GM12878 (cell line): ENCODE results near the gene RO60. TPM values are rescaled to one million over a fixed set of nuclear protein-coding genes. Genes with fewer than 3 reads are reported as not detected.

Experiments used
- ATAC-seq: fragments of 200-7000 bp; cut with Tn5 transposase; 3 replicates; pipeline ENCODE4 v1.9.1; 2020; ENCODE audit warnings: mild to moderate bottlenecking, moderate library complexity
- BruUV-seq: library from RNA; stranded (reverse); fragments of 400-500 nt; replicated peaks from 2 replicates; lab custom pipeline; 2021; lab: Mats Ljungman, UMichigan
- CTCF ChIA-PET: fragments of 300-600 bp; sonication (Branson Sonifier 250); formaldehyde crosslinking; extraction: SDS; loops from one replicate; lab custom pipeline; 2021; ENCODE audit warnings: inconsistent platforms; lab: Yijun Ruan, JAX
- POLR2A ChIA-PET: fragments of 350-600 bp; formaldehyde crosslinking; extraction: SDS; loops from one replicate; lab custom pipeline; 2021; ENCODE audit warnings: inconsistent platforms; lab: Charles Lee
- RAD21 ChIA-PET: fragments of 300-600 bp; sonication (Branson Sonifier 250); formaldehyde crosslinking; loops from one replicate; lab custom pipeline; 2023; ENCODE audit warnings: antibody characterized with exemption; ENCODE audit not compliant: unreplicated experiment; lab: Charles Lee
- SMC1A ChIA-PET: fragments of 300-600 bp; sonication (Branson Sonifier 250); formaldehyde crosslinking; loops from one replicate; lab custom pipeline; 2023; ENCODE audit not compliant: unreplicated experiment, uncharacterized antibody; lab: Charles Lee
- DNase-seq: peaks from one replicate; pipeline ENCODE4 v3.0.0-alpha.2; 2011; ENCODE audit warnings: low read depth, low spot score
- FAIRE-seq: peaks from 3 replicates; lab custom pipeline; 2011; peaks lifted over from hg19 to GRCh38; lab: Jason Lieb, UNC
- H2AFZ ChIP-seq: 2 replicates; pipeline ENCODE4 v1.6.0; 2011; ENCODE audit warnings: low read depth, low read length, control low read depth; ENCODE audit not compliant: control insufficient read depth
- H3K27ac ChIP-seq: 2 replicates; pipeline ENCODE4 v1.5.1; 2011; ENCODE audit warnings: control low read depth; ENCODE audit not compliant: control insufficient read depth, insufficient read depth
- H3K27me3 ChIP-seq, 2 experiments: replicated peaks in 1 of 2; 2 replicates each; pipeline versions ENCODE4 v1.6.0 to v1.6.1; 2011; ENCODE audit warnings: low read length in 1 of 2; ENCODE audit not compliant: control insufficient read depth in 2 of 2, insufficient read depth in 2 of 2
- H3K36me3 ChIP-seq, 2 experiments: 2 replicates each; pipeline ENCODE4 v1.5.1; 2011; ENCODE audit warnings: low read length in 1 of 2; ENCODE audit not compliant: control insufficient read depth in 2 of 2, insufficient read depth in 2 of 2
- H3K4me1 ChIP-seq: 2 replicates; pipeline ENCODE4 v1.6.1; 2011; ENCODE audit warnings: mild to moderate bottlenecking, low read length, moderate library complexity, mixed read lengths; ENCODE audit not compliant: control insufficient read depth, insufficient read depth
- H3K4me2 ChIP-seq: 2 replicates; pipeline ENCODE4 v1.6.0; 2011; ENCODE audit warnings: control low read depth; ENCODE audit not compliant: control insufficient read depth, insufficient read depth
- H3K4me3 ChIP-seq: fragments of 200-600 bp; sonication (generic); 2 replicates; pipeline ENCODE4 v1.5.1; 2016
- H3K79me2 ChIP-seq: 2 replicates; pipeline ENCODE4 v1.6.0; 2011; ENCODE audit warnings: low read length; ENCODE audit not compliant: control insufficient read depth, insufficient read depth
- H3K9ac ChIP-seq: 2 replicates; pipeline ENCODE4 v1.8.0; 2011; ENCODE audit warnings: low read length, control low read depth, mixed read lengths; ENCODE audit not compliant: control insufficient read depth, insufficient read depth
- H3K9me3 ChIP-seq: replicated peaks from 3 replicates; pipeline ENCODE4 v1.5.1; 2011; ENCODE audit warnings: mild to moderate bottlenecking, low read length; ENCODE audit not compliant: control insufficient read depth, insufficient read depth
- H4K20me1 ChIP-seq: 2 replicates; pipeline ENCODE4 v1.6.0; 2011; ENCODE audit not compliant: control insufficient read depth, insufficient read depth
- ATF3 ChIP-seq: IDR thresholded peaks from 2 replicates; pipeline ENCODE4 v1.6.1; 2011; ENCODE audit warnings: low read depth, mild to moderate bottlenecking, low read length, moderate library complexity, borderline replicate concordance; ENCODE audit errors: extremely low read depth
- CBFB ChIP-seq: IDR thresholded peaks from 2 replicates; pipeline ENCODE4 v1.6.1; 2016; ENCODE audit warnings: antibody characterized with exemption, low read depth
- CEBPB ChIP-seq, 2 experiments: fragments of 150-350 bp in 1 of 2; IDR thresholded peaks; 2 replicates each; pipeline ENCODE4 v1.6.1; 2012 to 2014; ENCODE audit warnings: low read depth in 2 of 2, low read length in 2 of 2, borderline replicate concordance in 1 of 2, inconsistent platforms in 1 of 2
- DPF2 ChIP-seq: fragments of 450-650 bp; IDR thresholded peaks from 2 replicates; pipeline ENCODE4 v1.6.1; 2017; ENCODE audit warnings: mild to moderate bottlenecking
- E2F4 ChIP-seq: IDR thresholded peaks from 2 replicates; pipeline ENCODE4 v1.6.1; 2012; ENCODE audit warnings: low read depth, low read length, improper control_type of control experiment
- EP300 ChIP-seq, 2 experiments: fragments of 150-350 bp in 1 of 2; IDR thresholded peaks; 2 replicates each; pipeline ENCODE4 v1.6.1; 2011 to 2012; ENCODE audit warnings: low read depth in 2 of 2, low read length in 2 of 2, borderline replicate concordance in 1 of 2, improper control_type of control experiment in 1 of 2, inconsistent platforms in 1 of 2; ENCODE audit not compliant: control insufficient read depth in 1 of 2
- FOXK2 ChIP-seq: fragments of 450-650 bp; IDR thresholded peaks from 2 replicates; pipeline ENCODE4 v1.6.1; 2017; ENCODE audit warnings: mild to moderate bottlenecking, moderate library complexity
- GABPA ChIP-seq: IDR thresholded peaks from 2 replicates; pipeline ENCODE4 v1.6.1; 2014; ENCODE audit warnings: antibody characterized with exemption, low read depth, mild to moderate bottlenecking, inconsistent platforms
- PKNOX1 ChIP-seq: fragments of 450-650 bp; IDR thresholded peaks from 2 replicates; pipeline ENCODE4 v1.6.1; 2016; ENCODE audit warnings: mild to moderate bottlenecking
- POLR2AphosphoS2 ChIP-seq: IDR thresholded peaks from 2 replicates; pipeline ENCODE4 v1.6.1; 2011; ENCODE audit warnings: low read depth, mild to moderate bottlenecking, low read length, improper control_type of control experiment, moderate library complexity
- RB1 ChIP-seq: fragments of 450-650 bp; formaldehyde crosslinking; IDR thresholded peaks from 2 replicates; pipeline ENCODE4 v1.6.1; 2017; ENCODE audit warnings: mild to moderate bottlenecking, borderline replicate concordance
- RFX5 ChIP-seq: IDR thresholded peaks from 2 replicates; pipeline ENCODE4 v1.6.1; 2011; ENCODE audit warnings: low read depth, low read length, improper control_type of control experiment
- SKIL ChIP-seq: fragments of 450-650 bp; IDR thresholded peaks from 2 replicates; pipeline ENCODE4 v1.6.1; 2017; ENCODE audit warnings: mild to moderate bottlenecking, low read depth, inconsistent platforms; ENCODE audit not compliant: poor library complexity, severe bottlenecking
- SMAD1 ChIP-seq: fragments of 450-650 bp; IDR thresholded peaks from 2 replicates; pipeline ENCODE4 v1.6.1; 2018; ENCODE audit warnings: mild to moderate bottlenecking, low read depth; ENCODE audit not compliant: partially characterized antibody
- ZBED1 ChIP-seq: IDR thresholded peaks from 2 replicates; pipeline ENCODE4 v1.6.1; 2016; ENCODE audit warnings: borderline replicate concordance
- ZNF217 ChIP-seq: fragments of 450-650 bp; IDR thresholded peaks from 2 replicates; pipeline ENCODE4 v1.6.1; 2017; ENCODE audit warnings: antibody characterized with exemption, mild to moderate bottlenecking
- WGBS: methylation state at CpG from one replicate; pipeline ENCODE4 v1.1.6; 2016; ENCODE audit warnings: low lambda C conversion rate; ENCODE audit not compliant: insufficient replicate concordance, insufficient coverage; ENCODE audit errors: missing lambda C conversion rate; 5-methylcytosine and 5-hydroxymethylcytosine counted together
- in situ Hi-C: fragments of 300-500 bp; cut with MboI; formaldehyde crosslinking; loops from 9 replicates; pipeline ENCODE4 v1.14.3; 2018; ENCODE audit warnings: mixed read lengths
- intact Hi-C: fragments of 100-400 bp; cut with micrococcal nuclease; formaldehyde crosslinking; loops from one replicate; pipeline ENCODE4 v1.14.2; 2022; ENCODE audit not compliant: unreplicated experiment
- polyA plus RNA-seq, 11 experiments: library from polyadenylated mRNA; depleted of rRNA in 4 of 11; unstranded in 6 of 11; stranded (reverse) in 5 of 11; fragments of >200 nt; fragmentation: Nextera tagmentation in 4 of 11; fragmentation: Illumina TruSeq in 1 of 11; extraction: Ambion mirVana in 4 of 11; extraction: Trizol in 1 of 11; gene quantifications; 1 replicate in 1 of 11; 2 replicates in 10 of 11; pipeline versions ENCODE4 v1.2.1 to v1.2.3, GENCODE V29; 2011 to 2016; ENCODE audit warnings: inconsistent platforms in 2 of 11, missing spikeins in 2 of 11, low read depth in 1 of 11
- total RNA-seq, 4 experiments: library from RNA; depleted of rRNA in 3 of 4; stranded (reverse); fragments of >200 nt in 3 of 4; fragmentation: Illumina TruSeq in 1 of 4; extraction: Trizol in 1 of 4; gene quantifications; 2 replicates each; pipeline versions ENCODE4 v1.2.1 to v1.2.3, GENCODE V29; 2013 to 2021

The RO60 gene
- total and polyA plus RNA-seq, 10 of the 15 experiments (the other 5 are each of a cell fraction or from before 2014, with no cell fraction given): 21.1 to 143 (median 83.1) TPM

- TF ChIP-seq SKIL: no peak
Observed at GRCh38 chr1:193104907-193105820, 45.8 kb downstream of the RO60 start, which contains the start of gene GLRX2 (continued).

GRCh38 chr1:193105821-193106177 lies 46.4 kb downstream of the RO60 start:
- DNase-seq (no peak), FAIRE-seq (no peak), ATAC-seq (no peak)
- BruUV-seq: no TSS peak
- H3K4me2 ChIP-seq: peak overlapping the region; percentile 75
- WGBS: 38% methylated on average over 4 of the region's 4 CpGs
- H3K9me3 ChIP-seq: no peaks in the 10 kb centered on the region
- no peaks in the 10 kb centered on the region for H4K20me1 ChIP-seq
- peak overlapping the region; percentile 87; the same call in 1 of the 2 replicates for H3K4me3 ChIP-seq
- intact Hi-C loops (loop anchor here (1.0 to 5.0 kb wide), 3 partner anchors 17 to 48 kb away; partner anchors contain the start of genes CDC73, RO60 and UCHL5), in situ Hi-C loops (no loop called here)
- CTCF ChIA-PET: interaction anchor here (1.3 to 3.1 kb wide), 5 partner anchors 17 to 86 kb away, joined by 3 to 12 read pairs (median 5); partner anchors contain the start of genes RO60 and UCHL5
- H3K4me1 ChIP-seq: no peaks in the 10 kb centered on the region
- no peaks in the 10 kb centered on the region for H3K27me3 ChIP-seq
- peak overlapping the region; percentile 64 for H3K9ac ChIP-seq
- POLR2A ChIA-PET: interaction anchor here (1.0 to 3.2 kb wide), 3 partner anchors 15 to 47 kb away, joined by 3 to 26 read pairs (median 6); partner anchors contain the start of genes CDC73, RO60 and UCHL5
- peaks cover 18% of the 10 kb centered on the region for H3K79me2 ChIP-seq
- RAD21 ChIA-PET: interaction anchor here (1.2 to 2.3 kb wide), 5 partner anchors 15 to 48 kb away, joined by 3 to 14 read pairs (median 7); partner anchors contain the start of gene CDC73
- peak overlapping the region; percentile 96 for H2AFZ ChIP-seq
- H3K36me3 ChIP-seq: no peaks in the 10 kb centered on the region
- SMC1A ChIA-PET: interaction anchor here (1.6 kb wide), 1 partner anchor 18 kb away, joined by 3 read pairs; no protein-coding TSS in a partner anchor
- H3K27ac ChIP-seq: peak overlapping the region; percentile 58; the same call in 1 of the 2 replicates
- no peak for TF ChIP-seq SMAD1
- no peak for TF ChIP-seq EP300 (IDR thresholded peaks at IDR 0.05; ENCODE audit: borderline replicate concordance in 1 of 2, control insufficient read depth in 1 of 2, low read depth in 2 of 2, low read length in 2 of 2)
- TF ChIP-seq E2F4: no peak
- no peak for TF ChIP-seq RB1
- TF ChIP-seq ATF3: no peak
- TF ChIP-seq POLR2AphosphoS2: no peak
- no peak for TF ChIP-seq CBFB
- no peak for TF ChIP-seq RFX5
- TF ChIP-seq DPF2: no peak
- TF ChIP-seq GABPA: no peak
- no peak for TF ChIP-seq ZBED1
- TF ChIP-seq CEBPB (IDR thresholded peaks at IDR 0.05; ENCODE audit: borderline replicate concordance in 1 of 2, low read depth in 2 of 2, low read length in 2 of 2): no peak
- TF ChIP-seq PKNOX1: no peak
- TF ChIP-seq ZNF217: no peak
- no peak for TF ChIP-seq FOXK2
